Panc1 (cell line): ENCODE results near the gene SLC39A8. TPM values are rescaled to one million over a fixed set of nuclear protein-coding genes. Genes with fewer than 3 reads are reported as not detected.

ENCODE experiments used
- ATAC-seq: fragments of 200-7000 bp; cut with Tn5 transposase; 2 replicates; pipeline ENCODE4 v1.9.1; 2020; ENCODE audit warnings: mild to moderate bottlenecking, moderate library complexity
- BruUV-seq: library from RNA; stranded (reverse); fragments of 400-500 nt; replicated peaks from 2 replicates; lab custom pipeline; 2021; lab: Mats Ljungman, UMichigan
- CTCF ChIA-PET: fragments of 300-600 bp; sonication (Branson Sonifier 250); formaldehyde crosslinking; loops from one replicate; lab custom pipeline; 2022; ENCODE audit warnings: antibody characterized with exemption; lab: Charles Lee
- POLR2A ChIA-PET: fragments of 300-600 bp; sonication (Branson Sonifier 250); formaldehyde crosslinking; loops from one replicate; lab custom pipeline; 2022; ENCODE audit warnings: antibody characterized with exemption; lab: Charles Lee
- DNase-seq: peaks from one replicate; pipeline ENCODE4 v3.0.0-alpha.2; 2010; ENCODE audit warnings: low read depth, low spot score
- H3K27ac ChIP-seq: 2 replicates; pipeline ENCODE4 v1.5.1; 2011; ENCODE audit warnings: mild to moderate bottlenecking, low read length, inconsistent platforms
- H3K27me3 ChIP-seq: fragments of 200-500 bp; sonication (Bioruptor generic); 2 replicates; pipeline ENCODE4 v1.6.0; 2014; ENCODE audit warnings: low read length, inconsistent platforms; ENCODE audit not compliant: control insufficient read depth, insufficient read depth
- H3K36me3 ChIP-seq: fragments of 200-500 bp; sonication (Bioruptor generic); 2 replicates; pipeline ENCODE4 v1.5.1; 2014; ENCODE audit warnings: inconsistent platforms, mild to moderate bottlenecking, low read length, moderate library complexity; ENCODE audit not compliant: control insufficient read depth, insufficient read depth
- H3K4me1 ChIP-seq: 2 replicates; pipeline ENCODE4 v1.5.1; 2011; ENCODE audit warnings: inconsistent platforms, mild to moderate bottlenecking, low read length, moderate library complexity; ENCODE audit not compliant: control insufficient read depth, insufficient read depth
- H3K4me3 ChIP-seq, 2 experiments: 2 replicates each; pipeline ENCODE4 v1.5.1; 2011 to 2012; ENCODE audit warnings: low read depth in 2 of 2, low read length in 2 of 2, mild to moderate bottlenecking in 2 of 2, inconsistent platforms in 1 of 2, moderate library complexity in 1 of 2
- H3K9me3 ChIP-seq: fragments of 200-500 bp; sonication (Bioruptor generic); 2 replicates; pipeline ENCODE4 v1.5.1; 2014; ENCODE audit warnings: low read depth, mild to moderate bottlenecking, inconsistent platforms, low read length, moderate library complexity; ENCODE audit not compliant: control insufficient read depth, insufficient read depth
- POLR2AphosphoS5 ChIP-seq: IDR thresholded peaks from 2 replicates; pipeline ENCODE4 v1.6.1; 2012; ENCODE audit warnings: mild to moderate bottlenecking, low read depth, low read length, moderate library complexity
- SIN3A ChIP-seq: IDR thresholded peaks from 2 replicates; pipeline ENCODE4 v1.6.1; 2012; ENCODE audit warnings: low read depth, mild to moderate bottlenecking, low read length, moderate library complexity, borderline replicate concordance; ENCODE audit not compliant: insufficient read depth
- TCF7L2 ChIP-seq: IDR thresholded peaks from 2 replicates; pipeline ENCODE4 v1.6.1; 2011; ENCODE audit warnings: mild to moderate bottlenecking, low read depth, low read length, inconsistent platforms
- in situ Hi-C: cut with HindIII; loops from 2 replicates; pipeline ENCODE4 v1.10.0; 2016; ENCODE audit warnings: low sequenced_read_pairs, low pct_unique_long_range_greater_than_20kb
- intact Hi-C: fragments of 100-400 bp; cut with micrococcal nuclease; formaldehyde crosslinking; loops from one replicate; pipeline ENCODE4 v1.10.0; 2022; ENCODE audit not compliant: unreplicated experiment
- total RNA-seq: library from RNA; stranded (reverse); gene quantifications from one replicate; pipeline ENCODE4 v1.2.1, GENCODE V29; 2021; ENCODE audit not compliant: unreplicated experiment
- TF ChIP-seq, protein P1 (sequence below): fragments of 450-650 bp; IDR thresholded peaks from 2 replicates; pipeline ENCODE4 v1.5.1; 2017; ENCODE audit warnings: mild to moderate bottlenecking
- TF ChIP-seq, protein P2 (sequence below), 2 experiments: IDR thresholded peaks; 2 replicates each; pipeline ENCODE4 v1.6.1; 2011 to 2012; ENCODE audit warnings: low read depth in 2 of 2, control low read depth in 1 of 2, low read length in 1 of 2, mild to moderate bottlenecking in 1 of 2, moderate library complexity in 1 of 2; ENCODE audit not compliant: insufficient read depth in 1 of 2

The SLC39A8 gene
- total RNA-seq, 1 experiment from 2014 or later, result 1.4 TPM

DNA sequence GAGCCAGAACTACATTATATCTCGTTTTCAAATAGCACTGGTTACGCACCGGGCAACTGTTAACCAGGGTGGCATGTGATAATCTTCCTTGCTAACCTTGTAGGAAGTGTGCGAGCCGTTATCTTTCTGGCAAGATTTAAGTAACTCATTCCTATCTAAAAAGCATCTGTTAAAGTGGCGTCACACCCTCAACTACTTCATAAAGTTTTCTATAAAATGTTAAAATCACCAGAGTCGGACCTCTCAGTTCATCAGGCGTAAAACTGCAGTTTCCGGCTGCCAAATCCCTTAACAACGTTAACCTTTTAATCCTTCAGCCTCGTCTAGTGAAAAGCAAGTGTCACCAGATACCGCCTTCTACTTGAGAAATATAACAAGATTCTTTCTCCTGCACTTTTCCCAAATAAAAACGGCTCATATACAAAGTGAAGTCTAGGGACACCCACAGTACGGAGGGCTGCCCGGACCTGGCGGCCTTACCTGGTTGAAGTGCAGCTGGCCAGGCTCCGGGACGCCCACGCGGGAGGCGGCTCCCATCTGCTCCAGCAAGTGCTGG, 1.2 kb downstream of the SLC39A8 start:
- ChIA-PET POLR2A (no interaction called here), CTCF (no interaction called here)
- no peak overlapping the region for H3K27ac ChIP-seq
- BruUV-seq, result no TSS peak
- no peaks in the 10 kb centered on the region for H3K36me3 ChIP-seq
- intact Hi-C loops (no loop called here), in situ Hi-C loops (no loop called here)
- peak overlapping the region; percentile 59 to 77 for H3K4me3 ChIP-seq
- peaks cover 17% of the 10 kb centered on the region for H3K27me3 ChIP-seq
- no peaks in the 10 kb centered on the region for H3K9me3 ChIP-seq
- DNase-seq (no peak), ATAC-seq (peak; percentile 74; the same call in 1 of the 2 replicates)
- peaks cover 5% of the 10 kb centered on the region; the same call in 1 of the 2 replicates for H3K4me1 ChIP-seq
- TF ChIP-seq SIN3A (no peak), POLR2AphosphoS5 (no peak), TCF7L2 (no peak)
- TF ChIP-seq, protein P1, sequence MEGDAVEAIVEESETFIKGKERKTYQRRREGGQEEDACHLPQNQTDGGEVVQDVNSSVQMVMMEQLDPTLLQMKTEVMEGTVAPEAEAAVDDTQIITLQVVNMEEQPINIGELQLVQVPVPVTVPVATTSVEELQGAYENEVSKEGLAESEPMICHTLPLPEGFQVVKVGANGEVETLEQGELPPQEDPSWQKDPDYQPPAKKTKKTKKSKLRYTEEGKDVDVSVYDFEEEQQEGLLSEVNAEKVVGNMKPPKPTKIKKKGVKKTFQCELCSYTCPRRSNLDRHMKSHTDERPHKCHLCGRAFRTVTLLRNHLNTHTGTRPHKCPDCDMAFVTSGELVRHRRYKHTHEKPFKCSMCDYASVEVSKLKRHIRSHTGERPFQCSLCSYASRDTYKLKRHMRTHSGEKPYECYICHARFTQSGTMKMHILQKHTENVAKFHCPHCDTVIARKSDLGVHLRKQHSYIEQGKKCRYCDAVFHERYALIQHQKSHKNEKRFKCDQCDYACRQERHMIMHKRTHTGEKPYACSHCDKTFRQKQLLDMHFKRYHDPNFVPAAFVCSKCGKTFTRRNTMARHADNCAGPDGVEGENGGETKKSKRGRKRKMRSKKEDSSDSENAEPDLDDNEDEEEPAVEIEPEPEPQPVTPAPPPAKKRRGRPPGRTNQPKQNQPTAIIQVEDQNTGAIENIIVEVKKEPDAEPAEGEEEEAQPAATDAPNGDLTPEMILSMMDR, result no peak
- TF ChIP-seq, protein P2, sequence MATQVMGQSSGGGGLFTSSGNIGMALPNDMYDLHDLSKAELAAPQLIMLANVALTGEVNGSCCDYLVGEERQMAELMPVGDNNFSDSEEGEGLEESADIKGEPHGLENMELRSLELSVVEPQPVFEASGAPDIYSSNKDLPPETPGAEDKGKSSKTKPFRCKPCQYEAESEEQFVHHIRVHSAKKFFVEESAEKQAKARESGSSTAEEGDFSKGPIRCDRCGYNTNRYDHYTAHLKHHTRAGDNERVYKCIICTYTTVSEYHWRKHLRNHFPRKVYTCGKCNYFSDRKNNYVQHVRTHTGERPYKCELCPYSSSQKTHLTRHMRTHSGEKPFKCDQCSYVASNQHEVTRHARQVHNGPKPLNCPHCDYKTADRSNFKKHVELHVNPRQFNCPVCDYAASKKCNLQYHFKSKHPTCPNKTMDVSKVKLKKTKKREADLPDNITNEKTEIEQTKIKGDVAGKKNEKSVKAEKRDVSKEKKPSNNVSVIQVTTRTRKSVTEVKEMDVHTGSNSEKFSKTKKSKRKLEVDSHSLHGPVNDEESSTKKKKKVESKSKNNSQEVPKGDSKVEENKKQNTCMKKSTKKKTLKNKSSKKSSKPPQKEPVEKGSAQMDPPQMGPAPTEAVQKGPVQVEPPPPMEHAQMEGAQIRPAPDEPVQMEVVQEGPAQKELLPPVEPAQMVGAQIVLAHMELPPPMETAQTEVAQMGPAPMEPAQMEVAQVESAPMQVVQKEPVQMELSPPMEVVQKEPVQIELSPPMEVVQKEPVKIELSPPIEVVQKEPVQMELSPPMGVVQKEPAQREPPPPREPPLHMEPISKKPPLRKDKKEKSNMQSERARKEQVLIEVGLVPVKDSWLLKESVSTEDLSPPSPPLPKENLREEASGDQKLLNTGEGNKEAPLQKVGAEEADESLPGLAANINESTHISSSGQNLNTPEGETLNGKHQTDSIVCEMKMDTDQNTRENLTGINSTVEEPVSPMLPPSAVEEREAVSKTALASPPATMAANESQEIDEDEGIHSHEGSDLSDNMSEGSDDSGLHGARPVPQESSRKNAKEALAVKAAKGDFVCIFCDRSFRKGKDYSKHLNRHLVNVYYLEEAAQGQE (IDR thresholded peaks at IDR 0.05; ENCODE audit: insufficient read depth in 1 of 2, low read depth in 2 of 2, low read length in 1 of 2), result no peak

DNA sequence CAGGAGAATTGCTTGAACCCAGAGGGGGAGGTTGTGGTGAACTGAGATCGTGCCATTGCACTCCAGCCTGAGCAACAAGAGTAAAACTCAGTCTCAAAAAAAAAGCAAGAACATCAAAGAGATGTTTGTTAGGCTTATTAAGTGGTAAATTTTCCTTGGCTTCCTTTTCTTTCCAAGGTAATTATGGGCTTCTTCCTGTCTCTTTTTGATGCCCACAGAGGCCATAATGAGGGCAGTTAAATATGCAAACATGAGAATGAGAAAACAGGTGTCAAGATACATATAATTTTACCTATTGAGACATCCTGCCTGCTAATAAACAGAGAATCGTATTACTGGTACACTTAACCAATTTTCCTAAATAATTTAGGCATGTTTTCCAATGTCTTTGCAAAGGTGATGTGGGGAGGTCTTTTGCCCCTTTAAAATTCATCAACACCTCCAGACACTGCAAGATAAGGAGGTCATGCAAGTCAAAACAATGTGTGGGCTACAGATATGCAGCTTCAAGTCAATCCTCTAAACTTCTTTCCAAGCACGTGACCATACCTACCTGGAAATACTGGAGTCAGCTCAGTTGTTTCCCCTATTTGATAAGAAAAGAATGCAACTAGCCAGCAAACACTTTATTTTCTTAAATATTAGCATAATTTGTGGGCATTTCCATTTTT, 2.7 kb downstream of the SLC39A8 start:
- Histone ChIP-seq H3K4me1 (peaks cover 5% of the 10 kb centered on the region; the same call in 1 of the 2 replicates), H3K27ac (no peak overlapping the region), H3K36me3 (no peaks in the 10 kb centered on the region), H3K4me3 (no peak overlapping the region), H3K27me3 (peaks cover 17% of the 10 kb centered on the region), H3K9me3 (no peaks in the 10 kb centered on the region)
- BruUV-seq, result no TSS peak
- intact Hi-C loops (no loop called here), in situ Hi-C loops (no loop called here)
- CTCF ChIA-PET, result no interaction called here
- POLR2A ChIA-PET, result no interaction called here
- TF ChIP-seq, protein P1, result no peak
- TF ChIP-seq SIN3A, result no peak
- no peak for TF ChIP-seq POLR2AphosphoS5
- TF ChIP-seq, protein P2 (IDR thresholded peaks at IDR 0.05; ENCODE audit: insufficient read depth in 1 of 2, low read depth in 2 of 2, low read length in 1 of 2), result no peak
- TF ChIP-seq TCF7L2, result no peak
- ATAC-seq, result no peak
- DNase-seq, result no peak
